ENCODE data around the gene WWTR1.
A peak's percentile ranks its signal among the peaks of the same experiment; 100 is the strongest.

The WWTR1 gene

DNA sequence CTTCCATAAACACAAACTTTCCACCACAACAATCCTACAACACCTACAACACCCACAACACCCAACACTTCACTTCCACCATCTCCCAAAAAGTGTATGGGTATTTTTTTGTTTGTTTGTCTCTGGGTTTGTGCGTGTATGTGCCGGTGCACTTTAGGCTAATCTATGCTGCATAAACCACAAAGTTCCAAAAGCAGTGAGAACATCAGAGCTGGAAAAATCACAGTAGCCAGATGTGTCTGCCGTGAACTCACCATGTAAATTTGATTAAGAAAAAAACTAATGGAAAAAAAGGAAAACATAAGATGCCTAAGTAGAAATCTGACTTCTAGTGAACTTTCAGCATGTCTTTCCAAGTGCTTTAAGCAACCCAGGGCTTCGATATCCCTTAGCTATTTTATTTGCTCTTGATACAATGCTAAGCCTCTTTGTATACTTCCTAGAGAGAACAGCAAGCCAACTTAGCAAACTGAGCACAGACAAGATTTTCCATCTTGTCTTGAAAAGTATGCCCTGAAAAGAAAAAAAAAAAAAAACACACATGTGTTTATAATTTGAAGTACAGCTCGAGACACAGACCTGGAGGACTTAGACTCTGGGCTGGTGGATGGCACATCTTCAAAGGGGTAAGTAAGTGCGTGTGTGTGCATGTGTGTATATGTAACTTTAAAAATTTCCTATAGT is 91.4 kb downstream of the WWTR1 start:
- DNase-seq (ENCODE audit: low read depth), result no peak

DNA sequence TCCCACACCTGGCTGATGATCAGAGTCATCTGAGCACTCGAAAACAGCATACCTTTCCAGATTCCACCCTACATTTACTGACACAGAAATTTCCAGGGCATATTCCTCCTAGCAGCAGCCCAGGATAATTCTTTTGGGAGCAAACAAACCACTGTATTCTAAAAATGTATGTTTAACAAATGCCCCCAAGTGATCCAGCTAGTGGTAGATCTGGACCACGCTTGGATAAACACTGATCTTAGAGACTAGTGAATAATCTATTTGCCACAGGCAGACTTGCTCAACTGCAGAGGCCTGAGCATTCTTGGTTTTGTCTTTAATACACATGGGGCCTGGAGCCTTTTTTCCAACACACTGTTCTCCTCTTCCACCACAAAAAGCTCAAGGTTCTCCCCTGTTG is 93.7 kb downstream of the WWTR1 start:
- DNase-seq (ENCODE audit: low read depth), result no peak

DNA sequence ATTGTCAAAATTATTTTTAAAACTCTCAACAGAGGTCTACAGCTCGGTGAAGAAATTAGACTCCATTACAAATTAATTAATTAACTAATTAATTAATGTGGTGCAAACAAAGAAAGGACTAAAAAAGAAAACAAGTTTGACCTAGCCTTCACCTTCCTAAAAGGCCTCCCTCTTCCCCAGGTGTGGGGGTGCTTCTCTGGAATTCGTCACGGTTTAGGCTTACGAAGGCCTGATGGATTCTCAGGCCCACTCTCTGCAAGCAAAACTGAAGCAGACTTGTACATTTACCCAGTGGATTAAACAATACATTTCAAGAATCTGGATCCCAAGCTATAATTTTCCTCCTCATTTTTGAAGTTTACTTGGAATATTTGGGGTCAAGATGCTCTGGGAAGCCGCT is 94.7 kb downstream of the WWTR1 start:
- no peak for DNase-seq (ENCODE audit: low read depth)

DNA sequence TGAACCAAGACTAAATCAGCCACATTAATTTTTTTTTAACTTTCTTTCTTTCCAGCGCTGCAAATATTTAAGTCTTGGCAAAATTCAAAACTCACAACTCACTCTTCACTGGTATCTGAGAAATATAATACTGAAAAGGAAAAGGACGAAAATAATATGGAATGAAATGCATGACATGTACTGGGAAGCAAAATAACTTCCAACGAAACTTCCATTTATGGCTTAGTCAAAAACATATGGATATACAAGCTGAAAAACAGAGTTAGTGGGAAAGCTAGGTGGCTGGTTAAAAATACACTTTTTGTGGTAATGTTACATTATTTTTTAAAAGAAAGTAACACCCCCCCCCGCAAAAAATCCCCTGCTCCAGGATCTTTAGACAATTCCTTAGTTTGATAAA is 97.2 kb downstream of the WWTR1 start:
- no peak for DNase-seq (ENCODE audit: low read depth)

DNA sequence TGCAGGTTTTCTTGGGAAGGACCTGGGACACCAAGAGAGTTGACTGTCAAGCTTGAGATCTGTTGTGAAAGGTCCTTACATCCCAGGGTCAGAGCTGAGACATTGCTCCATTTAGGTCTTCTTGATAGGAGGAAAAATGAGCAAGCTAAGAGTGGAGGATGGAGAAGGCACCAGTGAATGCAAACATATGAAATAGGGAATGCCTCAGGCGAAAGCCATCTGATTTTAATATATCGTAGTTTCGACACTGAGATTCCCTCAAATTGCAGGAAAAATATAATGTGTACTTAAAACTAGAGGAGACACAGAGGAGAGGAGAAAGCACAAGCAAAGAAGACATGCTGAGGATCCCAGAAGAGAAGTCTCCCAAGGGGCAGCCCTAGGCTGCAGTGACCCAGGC is 97.8 kb downstream of the WWTR1 start:
- DNase-seq (ENCODE audit: low read depth), result no peak

DNA sequence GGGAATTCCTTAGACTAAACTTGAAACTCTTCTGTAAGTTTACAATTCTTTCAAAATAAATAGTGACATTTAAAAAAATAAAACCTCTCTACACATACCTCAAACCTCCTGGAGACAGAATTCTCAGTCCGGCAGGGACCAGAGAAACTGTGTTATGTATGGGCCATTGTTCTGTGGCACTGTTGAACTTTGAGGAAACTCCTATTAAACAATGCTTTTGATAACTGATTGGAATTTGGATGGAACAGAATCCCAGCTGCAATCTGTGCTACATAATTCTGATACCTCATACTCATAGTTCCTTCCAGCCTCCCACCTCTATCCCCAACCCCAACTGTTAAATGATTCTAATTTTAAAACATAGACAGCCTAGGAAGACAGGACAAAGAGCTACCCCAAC is 98.3 kb downstream of the WWTR1 start:
- no peak for DNase-seq (ENCODE audit: low read depth)

DNA sequence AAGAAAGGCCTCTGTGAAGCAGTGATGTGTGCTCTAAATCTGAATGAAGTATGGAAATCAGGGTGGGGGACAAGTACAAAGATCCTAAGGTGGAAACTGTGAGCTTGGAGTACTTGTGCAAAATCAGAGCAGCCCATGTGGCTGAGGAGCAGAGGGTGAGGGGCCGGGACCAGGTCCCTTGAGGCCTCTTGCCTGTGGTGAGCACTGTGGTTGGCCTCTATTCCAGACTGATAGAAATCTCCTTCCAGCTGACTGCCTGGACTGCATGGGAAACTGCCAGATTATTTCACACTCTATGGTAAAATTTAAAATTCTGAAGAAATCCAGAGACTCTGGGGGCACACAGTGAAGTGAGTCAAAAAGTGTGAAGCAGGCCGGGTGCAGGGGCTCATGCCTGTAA is 101.9 kb downstream of the WWTR1 start:
- no peak for DNase-seq (ENCODE audit: low read depth)

DNA sequence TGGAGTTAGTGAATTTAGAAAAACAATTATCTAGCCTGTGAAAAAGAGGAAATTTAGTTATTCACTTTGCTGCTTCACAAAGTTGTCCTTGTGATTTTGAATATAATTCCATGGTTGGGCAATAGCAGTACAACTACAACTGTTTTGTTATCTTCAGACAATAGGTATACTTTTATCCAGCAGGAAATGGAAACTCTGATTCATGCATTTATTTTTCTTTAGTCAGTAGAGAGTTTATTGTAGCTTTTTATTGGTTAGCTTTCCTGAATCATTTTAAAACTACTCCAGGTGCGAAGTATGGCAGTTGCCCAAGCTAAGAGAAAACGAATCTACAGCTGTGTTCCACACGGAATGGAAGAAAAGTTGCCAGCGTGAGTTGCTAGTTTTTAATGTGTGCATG is 103.0 kb downstream of the WWTR1 start:
- DNase-seq (ENCODE audit: low read depth), result peak; percentile 53

DNA sequence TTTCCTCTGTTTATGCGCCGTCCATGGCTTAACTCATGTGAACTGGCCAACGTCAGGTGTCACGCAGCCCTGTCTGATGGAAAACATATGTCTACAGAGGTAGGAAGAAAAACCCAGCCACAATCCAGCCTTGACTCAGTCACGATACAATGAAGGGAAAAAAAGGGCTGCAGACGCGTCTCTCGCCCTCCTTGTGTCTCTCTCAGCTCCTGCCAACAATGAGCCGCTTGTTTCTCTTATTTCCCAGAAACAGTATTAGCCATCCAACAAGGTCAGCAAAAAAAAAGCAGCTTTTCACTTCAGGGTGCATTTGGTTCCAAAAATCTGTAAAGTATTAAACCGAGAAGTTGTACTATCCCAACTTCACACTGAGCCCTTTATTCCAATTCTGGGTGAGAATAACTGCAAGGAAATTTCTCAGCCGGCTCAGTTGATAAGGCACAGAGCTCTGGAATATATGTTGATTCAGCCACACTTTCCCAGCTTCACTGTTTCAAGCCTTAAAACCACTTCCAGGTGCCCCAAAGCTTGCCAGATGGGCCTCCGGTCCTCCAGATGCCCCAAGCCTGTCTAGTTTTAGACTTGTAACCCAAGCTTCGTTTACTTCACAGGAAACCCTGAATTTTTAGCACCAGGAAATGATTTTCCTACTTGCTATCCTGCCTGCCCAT is 103.9 kb downstream of the WWTR1 start:
- no peak for DNase-seq (ENCODE audit: low read depth)

DNA sequence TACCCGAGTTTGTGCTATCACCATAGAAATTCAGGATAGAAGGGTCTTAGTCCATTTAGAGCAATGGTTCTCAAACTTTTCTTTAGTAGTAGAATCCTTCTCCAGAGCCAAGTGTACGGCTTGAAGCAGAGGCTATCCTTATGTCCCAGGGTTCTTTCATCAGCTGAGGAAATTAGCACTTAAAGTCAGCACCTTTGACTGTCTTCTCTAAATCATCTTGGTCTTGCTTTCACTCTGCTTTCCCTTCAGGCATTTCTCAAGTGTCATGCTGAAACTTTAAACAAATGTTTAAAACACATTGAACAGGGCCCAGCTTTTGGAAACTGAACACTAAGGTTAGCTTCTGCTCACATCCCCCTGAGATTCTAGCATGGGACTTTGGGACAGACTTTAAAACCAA is 105.1 kb downstream of the WWTR1 start:
- DNase-seq (ENCODE audit: low read depth), result no peak

DNA sequence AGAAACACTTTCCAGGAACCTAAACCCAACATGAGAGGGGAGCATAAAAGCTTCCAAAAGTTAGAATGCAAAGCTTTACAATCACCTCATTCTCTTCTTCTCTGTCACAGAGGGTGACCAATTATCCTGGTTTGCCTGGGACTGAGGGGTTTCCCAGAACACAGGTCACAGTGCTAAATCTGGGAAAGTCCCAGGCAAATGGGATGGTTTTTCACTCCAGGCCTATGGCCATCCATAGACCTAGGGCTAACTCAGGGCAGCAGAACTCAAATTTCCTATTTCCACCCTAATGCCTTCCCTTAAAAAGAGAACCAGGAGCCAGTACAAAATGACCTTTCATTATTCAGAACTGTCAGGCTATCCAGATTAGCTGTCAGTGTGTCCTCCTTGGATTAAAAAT is 106.3 kb downstream of the WWTR1 start:
- no peak for DNase-seq (ENCODE audit: low read depth)

DNA sequence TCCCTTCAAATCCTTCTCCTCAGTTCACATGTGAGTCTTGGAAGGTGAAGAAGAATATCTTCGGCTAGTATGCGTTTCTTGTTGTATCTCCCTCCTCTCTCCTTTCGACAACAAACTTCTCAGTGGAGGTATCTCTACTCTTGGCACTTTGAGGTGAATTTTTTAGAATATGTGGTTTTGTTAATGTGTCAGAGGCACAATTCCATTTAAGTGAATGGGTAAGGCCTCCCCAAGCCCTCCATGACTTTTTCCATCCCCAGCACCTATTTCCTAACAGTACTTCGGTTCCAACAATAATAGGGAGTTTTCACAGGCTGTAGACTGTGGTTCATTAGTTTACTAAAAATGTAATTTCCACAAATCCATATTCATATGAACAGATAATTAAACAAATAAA is 109.2 kb downstream of the WWTR1 start:
- no peak for DNase-seq (ENCODE audit: low read depth)

DNA sequence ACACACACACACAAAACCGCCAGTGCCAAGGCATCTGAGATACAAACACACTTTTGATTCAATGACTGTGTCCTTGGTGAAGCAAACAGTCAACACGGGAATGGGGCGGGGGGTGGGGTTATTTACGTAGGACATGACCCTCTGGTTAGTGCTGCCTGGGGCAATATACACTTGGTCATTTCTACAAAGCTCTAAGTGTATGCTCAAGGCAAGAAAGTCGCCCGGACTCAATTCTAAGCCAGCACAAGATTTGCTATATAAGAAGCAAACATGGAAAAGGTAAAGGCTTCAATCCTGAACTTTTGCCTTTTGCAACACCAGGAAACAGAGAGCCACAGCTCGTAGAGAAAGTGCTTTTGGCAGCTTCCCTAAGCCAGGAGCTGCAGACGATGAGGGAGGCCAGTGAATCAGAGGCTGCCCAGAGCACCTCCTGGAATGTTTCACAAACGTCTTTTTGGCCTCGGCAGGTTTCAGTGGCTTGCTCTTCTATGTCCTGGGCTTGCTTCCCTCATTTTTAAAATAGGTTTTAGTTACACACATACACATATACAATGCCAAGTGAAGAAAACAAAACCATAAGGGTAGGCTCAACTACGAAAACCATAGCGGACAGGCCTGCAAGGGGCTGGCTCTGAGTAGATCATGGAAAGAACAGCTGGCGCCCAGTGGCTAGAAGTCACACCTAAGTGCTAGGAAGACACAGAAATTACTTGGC is 109.7 kb downstream of the WWTR1 start:
- no peak for DNase-seq (ENCODE audit: low read depth)

DNA sequence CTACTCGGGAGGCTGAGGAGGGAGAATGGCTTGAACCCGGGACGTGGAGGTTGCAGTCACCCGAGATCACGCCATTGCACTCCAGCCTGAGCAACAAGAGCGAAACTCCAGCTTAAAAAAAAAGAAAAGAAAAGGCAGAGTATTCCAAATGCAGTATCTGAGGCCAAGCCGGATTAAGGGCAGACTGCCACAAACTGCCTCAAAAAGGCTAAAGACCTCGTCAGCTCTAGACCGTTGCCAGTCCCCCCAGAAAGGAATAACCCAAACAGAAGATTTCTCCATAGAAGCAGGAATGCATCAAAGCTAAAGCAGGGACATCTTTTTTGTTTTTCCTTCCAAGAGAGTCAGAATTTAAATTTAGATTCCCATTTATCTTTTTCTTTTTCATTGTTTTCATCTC is 110.4 kb downstream of the WWTR1 start:
- DNase-seq (ENCODE audit: low read depth), result no peak

DNA sequence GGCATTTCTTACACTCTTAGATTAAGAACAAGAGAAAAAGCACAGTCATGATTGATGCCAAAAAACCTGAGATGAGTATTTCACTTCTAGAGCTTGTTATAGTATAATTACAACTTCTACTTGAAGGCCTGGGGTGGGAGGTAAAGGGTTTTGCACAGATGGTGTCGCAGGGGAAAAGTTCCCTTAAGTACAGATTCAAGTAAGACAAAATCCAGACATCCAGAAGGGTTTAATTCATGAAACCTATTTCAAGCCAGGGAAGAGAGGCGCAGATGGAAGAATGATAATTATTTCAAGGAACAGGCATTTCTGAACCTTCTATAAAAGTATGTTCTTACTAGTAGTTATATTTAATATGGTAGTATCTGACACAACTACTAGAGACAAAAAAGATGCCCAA is 112.8 kb downstream of the WWTR1 start:
- no peak for DNase-seq (ENCODE audit: low read depth)

DNA sequence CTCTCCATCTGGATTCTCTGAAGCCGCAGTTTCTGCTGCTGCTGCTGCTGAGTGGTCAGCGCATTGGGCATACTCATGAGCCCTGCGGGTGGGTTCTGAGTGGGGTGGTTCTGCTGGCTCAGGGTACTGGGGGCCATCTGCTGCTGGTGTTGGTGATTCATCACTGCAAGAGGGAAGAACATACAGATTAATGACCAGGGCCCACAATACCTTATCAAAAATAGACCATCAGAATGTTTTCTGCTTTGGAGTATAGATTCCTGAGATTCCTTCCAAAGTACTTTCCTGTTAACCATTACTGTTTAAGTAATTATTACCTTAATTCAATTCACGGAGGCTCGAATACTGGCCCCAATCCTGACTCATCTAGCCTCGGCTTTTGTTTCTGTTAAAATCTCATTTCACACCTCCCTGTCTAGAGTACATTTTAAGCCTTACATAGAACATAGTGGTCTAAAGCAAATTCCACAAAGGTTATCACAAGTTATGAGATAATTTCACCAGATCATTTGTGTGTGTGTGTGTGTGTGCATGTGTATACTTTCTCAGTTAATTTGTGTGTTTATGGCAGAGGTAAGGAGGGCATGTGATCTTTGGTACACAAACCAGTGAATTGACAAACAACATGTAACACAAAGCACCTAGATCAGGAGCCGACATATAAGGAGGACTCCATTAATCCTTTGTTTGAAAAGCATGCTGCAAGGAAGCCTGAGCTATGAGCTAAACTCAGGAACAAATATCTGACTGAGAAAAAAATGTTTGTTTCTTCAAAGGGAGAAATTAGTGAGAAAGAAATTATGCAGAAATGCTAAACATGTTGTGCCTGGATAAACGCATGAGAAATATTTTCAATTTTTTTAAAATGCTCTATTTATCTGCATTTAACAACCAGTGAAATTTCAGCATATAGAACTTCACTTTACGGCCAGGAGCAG is 115.2 kb downstream of the WWTR1 start:
- DNase-seq (ENCODE audit: low read depth), result no peak

DNA sequence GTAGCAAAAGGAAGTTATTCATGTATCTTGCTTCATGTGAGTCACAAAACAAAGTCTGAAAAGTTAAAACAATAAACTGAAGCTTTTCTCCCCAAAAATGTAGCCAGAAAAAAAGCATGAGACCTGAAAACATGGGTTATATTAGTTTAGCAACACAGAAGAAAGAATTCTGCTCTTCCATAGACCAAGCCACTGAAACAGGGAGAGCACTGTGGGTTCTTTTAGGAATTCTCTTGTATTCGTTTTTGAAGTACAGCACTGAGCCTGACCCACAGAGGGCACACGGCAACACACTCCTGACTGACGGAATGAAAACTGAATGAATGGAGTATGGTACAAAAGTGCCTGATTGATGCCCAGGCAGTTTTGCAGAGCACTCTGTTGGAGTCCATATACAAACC is 116.7 kb downstream of the WWTR1 start:
- DNase-seq (ENCODE audit: low read depth), result no peak

DNA sequence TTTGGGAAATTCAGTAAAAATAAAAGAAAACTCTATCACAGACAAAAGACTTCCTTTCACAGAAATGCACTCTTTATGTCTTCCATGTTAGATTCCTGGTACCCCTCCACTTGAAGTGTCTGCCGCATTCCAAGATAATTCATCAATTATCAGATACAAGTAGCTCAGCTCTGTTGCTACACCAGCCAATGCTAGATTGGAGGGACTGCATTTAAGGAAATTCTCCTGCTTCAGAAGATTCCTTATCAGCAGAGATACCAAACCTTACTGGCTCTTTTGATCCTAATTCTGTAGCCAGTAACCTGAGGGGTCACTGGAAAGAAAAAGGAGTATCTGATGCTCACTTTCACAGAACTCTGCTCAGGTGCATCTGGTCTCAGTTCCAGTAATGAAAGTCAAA is 119.5 kb downstream of the WWTR1 start:
- no peak for DNase-seq (ENCODE audit: low read depth)

DNA sequence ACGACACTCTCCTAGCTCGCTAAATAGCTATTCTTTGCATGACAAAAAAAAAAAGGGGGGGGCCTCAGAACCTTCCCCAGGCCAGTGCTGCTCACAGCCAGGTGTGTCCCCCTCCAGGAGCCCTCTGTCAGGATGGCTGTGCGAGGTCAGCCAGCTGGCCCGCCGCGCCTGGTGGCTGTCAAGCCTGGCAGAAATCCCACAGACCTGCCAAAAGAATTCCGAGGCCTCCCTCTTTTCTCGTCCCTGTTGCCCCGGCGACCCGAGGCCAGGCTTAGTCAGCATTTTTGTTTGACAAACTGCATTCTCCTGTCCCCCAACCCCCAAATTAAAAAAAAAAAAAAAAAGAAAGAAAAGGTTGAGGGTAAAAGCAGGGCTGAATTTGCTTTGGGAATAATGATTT is 121.4 kb downstream of the WWTR1 start:
- DNase-seq (ENCODE audit: low read depth), result no peak

DNA sequence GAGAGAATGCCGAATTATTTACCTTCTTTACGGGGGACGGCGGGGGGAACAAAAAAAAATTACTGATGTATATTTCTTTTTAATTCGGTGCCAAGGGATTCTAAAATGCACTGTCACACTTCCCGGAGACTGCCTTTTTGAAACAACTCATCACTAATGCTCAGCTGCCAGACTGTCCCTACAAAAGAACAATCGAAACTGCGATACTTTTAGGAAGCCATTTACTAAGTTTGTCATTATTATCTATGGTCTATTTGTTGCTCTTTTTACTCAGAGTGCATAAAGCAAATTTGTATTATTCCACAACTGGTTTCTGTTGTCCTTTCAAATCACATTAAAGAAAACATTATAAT is 122.5 kb downstream of the WWTR1 start:
- DNase-seq (ENCODE audit: low read depth), result no peak

DNA sequence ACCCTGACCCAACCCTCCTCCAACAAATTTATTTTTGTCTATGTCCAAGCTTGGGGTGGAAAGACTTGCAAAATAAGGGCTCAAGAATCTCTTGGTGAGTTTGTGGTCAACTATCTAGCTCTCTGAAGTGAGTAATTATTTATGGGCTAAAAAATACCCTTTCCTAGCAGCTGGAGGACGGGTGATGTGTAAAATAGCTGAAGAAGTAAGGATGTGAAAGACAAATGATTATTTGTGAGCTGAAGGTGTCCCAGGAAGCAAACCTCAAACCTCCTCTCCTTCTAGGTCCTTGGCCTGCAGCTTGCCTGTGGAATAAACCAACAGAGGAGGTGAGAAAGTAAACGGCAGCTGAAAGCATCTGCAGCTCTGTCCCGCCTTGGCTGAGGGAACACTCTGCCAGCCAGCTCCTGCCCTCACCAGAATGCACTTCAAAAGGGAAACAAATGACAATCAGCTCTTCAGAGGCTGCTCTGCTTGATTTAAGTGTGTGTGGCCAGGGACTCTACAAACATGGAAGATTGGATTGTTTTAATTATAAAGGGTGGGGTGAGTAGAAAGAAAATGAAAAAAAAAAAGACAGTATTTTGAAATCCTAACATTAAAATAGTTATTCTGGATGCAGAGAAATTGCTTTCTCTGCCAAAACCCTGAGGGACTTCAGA is 123.0 kb downstream of the WWTR1 start:
- no peak for DNase-seq (ENCODE audit: low read depth)

DNA sequence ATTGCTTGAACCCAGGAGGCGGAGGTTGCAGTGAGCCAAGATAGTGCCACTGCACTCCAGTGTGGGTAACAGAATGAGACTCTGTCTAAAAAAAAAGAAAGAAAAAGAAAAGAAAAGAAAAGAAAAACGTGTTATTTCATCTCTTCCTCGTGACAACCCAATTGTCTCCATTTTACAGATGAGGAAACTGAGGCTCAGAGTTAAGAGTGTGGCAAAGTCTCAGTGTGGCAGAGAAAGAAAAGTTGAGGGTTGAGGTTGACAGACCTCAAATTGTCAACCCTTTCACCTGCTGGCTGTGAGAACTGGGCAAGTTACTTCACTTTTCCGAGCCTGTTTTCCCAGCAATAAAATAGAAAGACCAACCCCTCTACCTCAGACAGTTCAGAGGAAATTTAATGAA is 123.7 kb downstream of the WWTR1 start:
- no peak for DNase-seq (ENCODE audit: low read depth)

Data from HS-5 (cell line).